Aorta (tissue), 5 donors: ENCODE data around the gene ACOT9. TPM values are rescaled to one million over a fixed set of nuclear protein-coding genes. Genes with fewer than 3 reads are reported as not detected.
A peak's percentile ranks its signal among the peaks of the same experiment; 100 is the strongest.
"Not testable (repeated sequence)": the region's sequence is repeated elsewhere in the genome, so short reads cannot be mapped to it uniquely, and the experiment has no call there.

Experiments used
- ATAC-seq: fragments of 200-7000 bp; cut with Tn5 transposase; one replicate; pipeline ENCODE4 v1.9.1; 2022; ENCODE audit warnings: moderate library complexity; ENCODE audit not compliant: low FRiP score
- DNase-seq, 2 donors: peaks; one replicate each; pipeline ENCODE4 v3.0.0-alpha.2; 2020
- H3K27ac ChIP-seq, 2 donors: one replicate each; pipeline ENCODE4 v1.5.1; 2013; ENCODE audit warnings: low read length in 2 of 2, mild to moderate bottlenecking in 2 of 2, moderate library complexity in 2 of 2, control low read depth in 1 of 2, inconsistent platforms in 1 of 2, low read depth in 1 of 2
- H3K27me3 ChIP-seq, 2 donors: one replicate each; pipeline ENCODE4 v1.6.1; 2013; ENCODE audit warnings: control low read depth in 1 of 2, low read length in 1 of 2, mild to moderate bottlenecking in 1 of 2, moderate library complexity in 1 of 2; ENCODE audit not compliant: insufficient read depth in 2 of 2, control insufficient read depth in 1 of 2
- H3K36me3 ChIP-seq, 2 donors: one replicate each; pipeline ENCODE4 v1.6.1; 2013; ENCODE audit warnings: control low read depth in 1 of 2, low read length in 1 of 2, mild to moderate bottlenecking in 1 of 2; ENCODE audit not compliant: insufficient read depth in 2 of 2, control insufficient read depth in 1 of 2
- H3K4me1 ChIP-seq, 2 donors: one replicate each; pipeline ENCODE4 v1.6.1; 2013; ENCODE audit warnings: low read length in 2 of 2, control low read depth in 1 of 2, mild to moderate bottlenecking in 1 of 2, moderate library complexity in 1 of 2; ENCODE audit not compliant: insufficient read depth in 2 of 2, control insufficient read depth in 1 of 2
- H3K4me3 ChIP-seq, 2 donors: one replicate each; pipeline ENCODE4 v1.5.1; 2013; ENCODE audit warnings: low read length in 2 of 2, control low read depth in 1 of 2, mild to moderate bottlenecking in 1 of 2
- H3K9me3 ChIP-seq: one replicate; pipeline ENCODE4 v1.6.1; 2013; ENCODE audit warnings: mild to moderate bottlenecking, low read length; ENCODE audit not compliant: control insufficient read depth
- WGBS, 2 donors: extraction: QIAGEN DNeasy Blood & Tissue Kit; methylation state at CpG; one replicate each; pipeline ENCODE4 v1.1.7; 2013; 5-methylcytosine and 5-hydroxymethylcytosine counted together
- intact Hi-C, 2 donors: fragments of 100-400 bp; cut with DNase I; formaldehyde crosslinking; loops; one replicate each; pipeline versions ENCODE4 v1.14.2 to v1.15.0; 2022
- polyA plus RNA-seq, 2 donors: library from polyadenylated mRNA; stranded (reverse); fragments of 200-250 nt; gene quantifications; one replicate each; pipeline ENCODE4 v1.2.3, GENCODE V29; 2013
- total RNA-seq, 2 donors: library from RNA; stranded (reverse); fragmentation: NEBNext Ultra II Directional; extraction: Animal tissue kit (Norgen Biotek cat#: 25700); gene quantifications; one replicate each; pipeline ENCODE4 v1.2.1, GENCODE V29; 2021
- donor health status: healthy with polysubstance abuse.
- donor health status: Bipolar disorder and iron deficiency.
- donor health status: DM: no; HTN: no; CAD: no.
- donor health status: DM: no; HTN: no; CAD: no.
- donor health status: DM: yes; HTN: yes; CAD: no.

ACOT9 gene
- total and polyA plus RNA-seq, 4 donors: 21.7 to 69.1 (median 60.9) TPM

- DNase-seq (no peak), ATAC-seq (no peak)
- Histone ChIP-seq H3K4me3 (no peak overlapping the region), H3K27ac (no peak overlapping the region), H3K4me1 (no peaks in the 10 kb centered on the region), H3K36me3 (no peaks in the 10 kb centered on the region), H3K9me3 (no peaks in the 10 kb centered on the region), H3K27me3 (no peaks in the 10 kb centered on the region)
- intact Hi-C loops: loop anchor here in 1 of 2 donors (10.0 kb wide), 1 partner anchor 150 kb away; the partner anchor contains the start of genes APOO and CXorf58
- WGBS, 2 donors: 81 to 91% methylated on average over 1 of the region's 1 CpG
These were observed 11.6 kb upstream of the ACOT9 start for GRCh38 chrX:23754664-23755063.

GRCh38 chrX:23752740-23753415, 9.8 kb upstream of the ACOT9 start:
- Histone ChIP-seq H3K4me3 (no peak overlapping the region), H3K36me3 (no peaks in the 10 kb centered on the region), H3K27me3 (no peaks in the 10 kb centered on the region), H3K9me3 (no peaks in the 10 kb centered on the region), H3K4me1 (no peaks in the 10 kb centered on the region), H3K27ac (peak overlapping the region; percentile 48 to 88)
- ATAC-seq: peak; percentile 67
- 8 to 35% methylated on average over 2 of the region's 2 CpGs for WGBS, 2 donors
- no peak for DNase-seq
- intact Hi-C loops: loop anchor here in 1 of 2 donors (10.0 kb wide), 1 partner anchor 152 kb away; the partner anchor contains the start of genes APOO and CXorf58

- no peak overlapping the region for H3K4me3 ChIP-seq
- intact Hi-C loops: no loop called here
- H3K27ac ChIP-seq: no peak overlapping the region
- no peaks in the 10 kb centered on the region for H3K9me3 ChIP-seq
- DNase-seq (no peak), ATAC-seq (no peak)
- WGBS, 2 donors: 53 to 55% methylated on average over 2 of the region's 2 CpGs
- no peaks in the 10 kb centered on the region for H3K36me3 ChIP-seq
- H3K4me1 ChIP-seq: no peaks in the 10 kb centered on the region
- H3K27me3 ChIP-seq: no peaks in the 10 kb centered on the region
These were observed 6.5 kb upstream of the ACOT9 start for GRCh38 chrX:23749576-23749975.

- Histone ChIP-seq H3K4me1 (no peaks in the 10 kb centered on the region), H3K36me3 (no peaks in the 10 kb centered on the region), H3K9me3 (no peaks in the 10 kb centered on the region), H3K27me3 (no peaks in the 10 kb centered on the region), H3K4me3 (no peak overlapping the region), H3K27ac (no peak overlapping the region)
- WGBS, 2 donors: 87 to 88% methylated on average over 4 of the region's 4 CpGs
- intact Hi-C loops: no loop called here
- DNase-seq: no peak
- no peak for ATAC-seq
These were observed 6.1 kb upstream of the ACOT9 start for GRCh38 chrX:23749129-23749528.

- no peaks in the 10 kb centered on the region for H3K4me1 ChIP-seq
- no peaks in the 10 kb centered on the region for H3K27me3 ChIP-seq
- no peaks in the 10 kb centered on the region for H3K36me3 ChIP-seq
- ATAC-seq (no peak), DNase-seq (no peak)
- 70 to 77% methylated on average over 3 of the region's 3 CpGs for WGBS, 2 donors
- intact Hi-C loops: no loop called here
- H3K4me3 ChIP-seq: no peak overlapping the region
- H3K9me3 ChIP-seq: no peaks in the 10 kb centered on the region
- no peak overlapping the region for H3K27ac ChIP-seq
These were observed 2.7 kb upstream of the ACOT9 start for GRCh38 chrX:23745786-23746185.

GRCh38 chrX:23743623-23743971, 521 bp upstream of the ACOT9 start:
- H3K36me3 ChIP-seq, ATAC-seq, DNase-seq, H3K4me3 ChIP-seq, H3K4me1 ChIP-seq, H3K27me3 ChIP-seq, H3K9me3 ChIP-seq: not testable (repeated sequence)
- 58 to 60% methylated on average over 14 of the region's 14 CpGs for WGBS, 2 donors
- H3K27ac ChIP-seq: peak overlapping the region in 1 of 2 donors; percentile 55
- intact Hi-C loops: loop anchor here in 1 of 2 donors (2.0 to 5.0 kb wide), 2 partner anchors 39 to 159 kb away; partner anchors contain the start of gene SAT1

- intact Hi-C loops: loop anchor here in 1 of 2 donors (2.0 to 5.0 kb wide), 2 partner anchors 41 to 160 kb away; partner anchors contain the start of gene SAT1
- Histone ChIP-seq H3K4me1 (no peaks in the 10 kb centered on the region), H3K36me3 (no peaks in the 10 kb centered on the region), H3K27ac (peak overlapping the region; percentile 76 to 99), H3K9me3 (no peaks in the 10 kb centered on the region), H3K27me3 (no peaks in the 10 kb centered on the region), H3K4me3 (peak overlapping the region; percentile 46 to 94)
- 0 to 25% methylated on average over 6 of the region's 6 CpGs for WGBS, 2 donors
- no peak for DNase-seq
- peak; percentile 80 for ATAC-seq
These were observed 841 bp downstream of the ACOT9 start for GRCh38 chrX:23742174-23742696.

GRCh38 chrX:23737413-23737812, 5.7 kb downstream of the ACOT9 start:
- intact Hi-C loops: no loop called here
- DNase-seq (no peak), ATAC-seq (no peak)
- H3K4me3 ChIP-seq: no peak overlapping the region
- H3K4me1 ChIP-seq: no peaks in the 10 kb centered on the region
- H3K36me3 ChIP-seq: no peaks in the 10 kb centered on the region
- H3K27ac ChIP-seq: no peak overlapping the region
- H3K27me3 ChIP-seq: no peaks in the 10 kb centered on the region
- H3K9me3 ChIP-seq: no peaks in the 10 kb centered on the region

- no peak for ATAC-seq
- 69 to 77% methylated on average over 3 of the region's 3 CpGs for WGBS, 2 donors
- H3K9me3 ChIP-seq: no peaks in the 10 kb centered on the region
- no peak overlapping the region for H3K4me3 ChIP-seq
- H3K27ac ChIP-seq: no peak overlapping the region
- no peaks in the 10 kb centered on the region for H3K4me1 ChIP-seq
- no peak for DNase-seq
- no peaks in the 10 kb centered on the region for H3K36me3 ChIP-seq
- H3K27me3 ChIP-seq: no peaks in the 10 kb centered on the region
- intact Hi-C loops: no loop called here
These were observed 7.0 kb downstream of the ACOT9 start for GRCh38 chrX:23736030-23736429.
